Uterus (tissue), 2 donors: ENCODE results near the gene TMEM185B.

Experiments used
- POLR2A ChIP-seq, 2 donors: fragments of 450-650 bp; IDR thresholded peaks; one replicate each; pipeline ENCODE4 v1.6.1; 2016; ENCODE audit warnings: antibody characterized with exemption in 2 of 2, mild to moderate bottlenecking in 1 of 2, moderate library complexity in 1 of 2
- TF ChIP-seq, protein P1 (sequence below), 4 experiments: fragments of 200-600 bp in 2 of 4; fragments of 450-650 bp in 2 of 4; sonication (generic) in 2 of 4; IDR thresholded peaks; one replicate each; pipeline ENCODE4 v1.5.1; 2016 to 2019; ENCODE audit warnings: antibody characterized with exemption in 4 of 4, mild to moderate bottlenecking in 2 of 4, moderate library complexity in 1 of 4

- TF ChIP-seq, protein P1, sequence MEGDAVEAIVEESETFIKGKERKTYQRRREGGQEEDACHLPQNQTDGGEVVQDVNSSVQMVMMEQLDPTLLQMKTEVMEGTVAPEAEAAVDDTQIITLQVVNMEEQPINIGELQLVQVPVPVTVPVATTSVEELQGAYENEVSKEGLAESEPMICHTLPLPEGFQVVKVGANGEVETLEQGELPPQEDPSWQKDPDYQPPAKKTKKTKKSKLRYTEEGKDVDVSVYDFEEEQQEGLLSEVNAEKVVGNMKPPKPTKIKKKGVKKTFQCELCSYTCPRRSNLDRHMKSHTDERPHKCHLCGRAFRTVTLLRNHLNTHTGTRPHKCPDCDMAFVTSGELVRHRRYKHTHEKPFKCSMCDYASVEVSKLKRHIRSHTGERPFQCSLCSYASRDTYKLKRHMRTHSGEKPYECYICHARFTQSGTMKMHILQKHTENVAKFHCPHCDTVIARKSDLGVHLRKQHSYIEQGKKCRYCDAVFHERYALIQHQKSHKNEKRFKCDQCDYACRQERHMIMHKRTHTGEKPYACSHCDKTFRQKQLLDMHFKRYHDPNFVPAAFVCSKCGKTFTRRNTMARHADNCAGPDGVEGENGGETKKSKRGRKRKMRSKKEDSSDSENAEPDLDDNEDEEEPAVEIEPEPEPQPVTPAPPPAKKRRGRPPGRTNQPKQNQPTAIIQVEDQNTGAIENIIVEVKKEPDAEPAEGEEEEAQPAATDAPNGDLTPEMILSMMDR (IDR thresholded peaks at IDR 0.05): no peak
- no peak for TF ChIP-seq POLR2A (IDR thresholded peaks at IDR 0.05)
Observed at GRCh38 chr2:120226316-120226715, 3.1 kb upstream of the TMEM185B start.
